ENCODE data around the gene FAM193B.

FAM193B gene

GRCh38 chr5:177601577-177602457 is 47.5 kb upstream of the FAM193B start:
- TF ChIP-seq TAF1 (IDR thresholded peaks at IDR 0.05; ENCODE audit: borderline replicate concordance, insufficient read depth, low read length): no peak
- no peak for TF ChIP-seq SIN3A (IDR thresholded peaks at IDR 0.05; ENCODE audit: borderline replicate concordance, insufficient read depth, low read length)
- TF ChIP-seq FOXP2 (optimal IDR thresholded peaks at IDR 0.05; ENCODE audit: borderline replicate concordance, extremely low read depth, extremely low read length, insufficient read depth): no peak
- no peak for TF ChIP-seq REST (IDR thresholded peaks at IDR 0.05; ENCODE audit: insufficient read depth in 1 of 2, low read depth in 2 of 2, low read length in 2 of 2)
- TF ChIP-seq POLR2AphosphoS5 (IDR thresholded peaks at IDR 0.05; ENCODE audit: low read depth, low read length): no peak

- no peak for TF ChIP-seq FOXP2 (optimal IDR thresholded peaks at IDR 0.05; ENCODE audit: borderline replicate concordance, extremely low read depth, extremely low read length, insufficient read depth)
- no peak for TF ChIP-seq REST (IDR thresholded peaks at IDR 0.05; ENCODE audit: insufficient read depth in 1 of 2, low read depth in 2 of 2, low read length in 2 of 2)
- no peak for TF ChIP-seq SIN3A (IDR thresholded peaks at IDR 0.05; ENCODE audit: borderline replicate concordance, insufficient read depth, low read length)
- no peak for TF ChIP-seq TAF1 (IDR thresholded peaks at IDR 0.05; ENCODE audit: borderline replicate concordance, insufficient read depth, low read length)
- no peak for TF ChIP-seq POLR2AphosphoS5 (IDR thresholded peaks at IDR 0.05; ENCODE audit: low read depth, low read length)
These were observed 46.8 kb upstream of the FAM193B start for GRCh38 chr5:177601126-177601525.

GRCh38 chr5:177600508-177601018 is 46.2 kb upstream of the FAM193B start:
- TF ChIP-seq FOXP2 (optimal IDR thresholded peaks at IDR 0.05; ENCODE audit: borderline replicate concordance, extremely low read depth, extremely low read length, insufficient read depth): no peak
- no peak for TF ChIP-seq SIN3A (IDR thresholded peaks at IDR 0.05; ENCODE audit: borderline replicate concordance, insufficient read depth, low read length)
- TF ChIP-seq TAF1 (IDR thresholded peaks at IDR 0.05; ENCODE audit: borderline replicate concordance, insufficient read depth, low read length): no peak
- no peak for TF ChIP-seq REST (IDR thresholded peaks at IDR 0.05; ENCODE audit: insufficient read depth in 1 of 2, low read depth in 2 of 2, low read length in 2 of 2)
- TF ChIP-seq POLR2AphosphoS5 (IDR thresholded peaks at IDR 0.05; ENCODE audit: low read depth, low read length): no peak

GRCh38 chr5:177599731-177600507 is 45.6 kb upstream of the FAM193B start, which contains the start of gene B4GALT7:
Gene B4GALT7 (plus strand): TSS chr5:177600132. CDS start chr5:177600211, 79 bp downstream.
- 0 out of 2 replicates have a peak, but pooled peaks have one; percentile 71 for TF ChIP-seq TAF1 (IDR thresholded peaks at IDR 0.05; ENCODE audit: borderline replicate concordance, insufficient read depth, low read length)
- TF ChIP-seq POLR2AphosphoS5 (IDR thresholded peaks at IDR 0.05; ENCODE audit: low read depth, low read length): peak; percentile 68
- no peak for TF ChIP-seq REST (IDR thresholded peaks at IDR 0.05; ENCODE audit: insufficient read depth in 1 of 2, low read depth in 2 of 2, low read length in 2 of 2)
- TF ChIP-seq FOXP2 (optimal IDR thresholded peaks at IDR 0.05; ENCODE audit: borderline replicate concordance, extremely low read depth, extremely low read length, insufficient read depth): peak; percentile 87
- TF ChIP-seq SIN3A (IDR thresholded peaks at IDR 0.05; ENCODE audit: borderline replicate concordance, insufficient read depth, low read length): peak; percentile 24; the same call in 1 of the 2 replicates
